Keratinocyte (primary cell): ENCODE measurements around the gene ILK. TPM values are rescaled to one million over a fixed set of nuclear protein-coding genes. Genes with fewer than 3 reads are reported as not detected.

Experiments
- DNase-seq: peaks from one replicate; pipeline ENCODE4 v3.0.0-alpha.2; 2011; ENCODE audit warnings: low read depth, missing footprints, low spot score
- FAIRE-seq: peaks from 2 replicates; lab custom pipeline; 2011; peaks lifted over from hg19 to GRCh38; lab: Jason Lieb, UNC
- H2AFZ ChIP-seq: 2 replicates; pipeline ENCODE4 v1.6.0; 2012; ENCODE audit warnings: low read length, control low read depth, inconsistent platforms; ENCODE audit not compliant: control insufficient read depth
- H3K27ac ChIP-seq: 2 replicates; pipeline ENCODE4 v1.5.1; 2011; ENCODE audit warnings: low read length; ENCODE audit not compliant: control insufficient read depth, insufficient read depth
- H3K27me3 ChIP-seq: 3 replicates; pipeline ENCODE4 v1.6.0; 2011; ENCODE audit warnings: low read length; ENCODE audit not compliant: control insufficient read depth, insufficient read depth; ENCODE audit errors: extremely low read depth
- H3K36me3 ChIP-seq, 2 experiments: 2 replicates in 1 of 2; 3 replicates in 1 of 2; pipeline ENCODE4 v1.5.1; 2011; ENCODE audit warnings: low read length in 2 of 2, mild to moderate bottlenecking in 1 of 2; ENCODE audit not compliant: control insufficient read depth in 2 of 2, insufficient read depth in 2 of 2; ENCODE audit errors: extremely low read depth in 1 of 2
- H3K4me1 ChIP-seq: 3 replicates; pipeline ENCODE4 v1.5.1; 2011; ENCODE audit warnings: low read length; ENCODE audit not compliant: control insufficient read depth, insufficient read depth; ENCODE audit errors: extremely low read depth
- H3K4me2 ChIP-seq: 3 replicates; pipeline ENCODE4 v1.6.0; 2011; ENCODE audit warnings: low read depth, low read length; ENCODE audit not compliant: control insufficient read depth, insufficient read depth; ENCODE audit errors: extremely low read depth
- H3K4me3 ChIP-seq, 3 experiments: fragments of 200-600 bp in 1 of 3; sonication (generic) in 1 of 3; 2 replicates in 2 of 3; 3 replicates in 1 of 3; pipeline ENCODE4 v1.5.1; 2011 to 2016; ENCODE audit warnings: low read length in 3 of 3, mild to moderate bottlenecking in 3 of 3, control low read depth in 2 of 3, inconsistent platforms in 1 of 3, low read depth in 1 of 3, mixed read lengths in 1 of 3, mixed run types in 1 of 3, moderate library complexity in 1 of 3; ENCODE audit not compliant: control insufficient read depth in 2 of 3, insufficient read depth in 2 of 3; ENCODE audit errors: extremely low read depth in 1 of 3
- H3K79me2 ChIP-seq: 2 replicates; pipeline ENCODE4 v1.6.0; 2012; ENCODE audit warnings: low read length; ENCODE audit not compliant: control insufficient read depth, insufficient read depth
- H3K9ac ChIP-seq: 3 replicates; pipeline ENCODE4 v1.6.0; 2011; ENCODE audit warnings: low read length; ENCODE audit not compliant: control insufficient read depth, insufficient read depth; ENCODE audit errors: extremely low read depth
- H3K9me1 ChIP-seq: 3 replicates; pipeline ENCODE4 v1.6.0; 2011; ENCODE audit warnings: low read length; ENCODE audit not compliant: control insufficient read depth, insufficient read depth; ENCODE audit errors: extremely low read depth
- H3K9me3 ChIP-seq: 2 replicates; pipeline ENCODE4 v1.5.1; 2012; ENCODE audit warnings: low read depth, low read length; ENCODE audit not compliant: control insufficient read depth
- H4K20me1 ChIP-seq: 3 replicates; pipeline ENCODE4 v1.6.0; 2011; ENCODE audit warnings: low read length; ENCODE audit not compliant: control insufficient read depth, insufficient read depth; ENCODE audit errors: extremely low read depth
- CTCF ChIP-seq, 3 experiments: IDR thresholded peaks in 1 of 3; conservative IDR thresholded peaks in 1 of 3; optimal IDR thresholded peaks in 1 of 3; 2 replicates in 2 of 3; 3 replicates in 1 of 3; pipeline versions ENCODE3 to v1.5.1; 2011; ENCODE audit warnings: low read length in 3 of 3, mild to moderate bottlenecking in 3 of 3, moderate library complexity in 2 of 3, control low read depth in 1 of 3, inconsistent platforms in 1 of 3; ENCODE audit not compliant: insufficient read depth in 2 of 3; ENCODE audit errors: extremely low read depth in 1 of 3
- EZH2 ChIP-seq: IDR thresholded peaks from one replicate; pipeline ENCODE4 v1.6.1; 2012; ENCODE audit warnings: inconsistent platforms, mild to moderate bottlenecking, low read length, moderate library complexity
- dilution Hi-C: fragments of 300-500 bp; cut with MboI; formaldehyde crosslinking; loops from one replicate; pipeline ENCODE4 v1.7.0; 2020; ENCODE audit warnings: low sequenced_read_pairs; ENCODE audit not compliant: extremely low pct_ligation_motif_present
- polyA plus RNA-seq, 5 experiments: library from polyadenylated mRNA; depleted of rRNA in 3 of 5; stranded (reverse) in 3 of 5; stranded (forward) in 1 of 5; unstranded in 1 of 5; fragments of >200 nt; gene quantifications; 1 replicate in 1 of 5; 2 replicates in 3 of 5; 3 replicates in 1 of 5; pipeline versions ENCODE4 v1.2.1 to v1.2.3, GENCODE V29; 2011 to 2012; ENCODE audit warnings: missing spikeins in 2 of 5, low read depth in 1 of 5, low replicate concordance in 1 of 5

The ILK gene
- polyA plus RNA-seq, 1 donor (not counting 4 experiments of a cell fraction or from before 2014, with no cell fraction given) = 117 TPM

- TF ChIP-seq EZH2 = no peak
- Histone ChIP-seq H2AFZ (no peak overlapping the region), H3K9me3 (no peaks in the 10 kb centered on the region), H3K9me1 (no peaks in the 10 kb centered on the region), H4K20me1 (no peaks in the 10 kb centered on the region), H3K4me2 (no peak overlapping the region), H3K9ac (no peak overlapping the region), H3K79me2 (no peaks in the 10 kb centered on the region), H3K4me1 (peaks cover 5% of the 10 kb centered on the region), H3K27me3 (no peaks in the 10 kb centered on the region), H3K4me3 (no peak overlapping the region), H3K36me3 (peaks cover 0 to 1% of the 10 kb centered on the region in 2 experiments), H3K27ac (no peak overlapping the region)
- no peak for FAIRE-seq
- no peak for DNase-seq
- dilution Hi-C loops = no loop called here
Observed at GRCh38 chr11:6565988-6566703, 37.4 kb upstream of the ILK start.

DNA sequence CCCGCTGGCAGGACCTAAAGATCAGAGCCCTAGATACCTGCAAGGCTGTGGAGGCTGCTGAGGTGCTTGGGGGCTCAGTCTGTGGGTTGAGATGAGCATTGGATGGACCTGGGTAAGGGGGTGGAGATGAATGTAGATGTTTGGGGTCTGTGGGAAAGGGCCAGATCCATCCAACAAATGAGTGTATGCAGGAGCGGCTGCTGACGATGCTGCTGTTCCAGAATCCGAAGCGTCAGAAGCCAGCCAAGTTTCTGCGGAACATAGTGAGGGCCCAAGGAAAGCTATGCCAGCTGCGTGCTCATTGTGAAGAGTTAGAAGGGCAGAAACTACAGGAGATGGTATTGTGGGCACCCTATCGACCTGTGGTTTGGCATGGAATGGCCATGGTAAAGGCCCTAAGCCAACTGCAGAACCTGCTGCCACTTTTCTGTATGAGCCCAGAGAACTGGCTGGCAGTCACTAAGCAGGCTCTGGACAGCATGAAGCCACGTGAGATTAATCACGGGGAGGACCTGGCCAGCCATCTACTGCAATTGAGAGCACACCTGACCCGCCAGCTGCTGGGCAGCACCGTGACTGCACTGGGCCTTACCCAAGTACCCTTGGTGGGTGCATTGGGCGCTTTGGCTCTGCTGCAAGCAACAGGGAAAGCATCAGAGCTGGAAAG, 36.7 kb upstream of the ILK start:
- H3K4me3 ChIP-seq = no peak overlapping the region
- H3K4me2 ChIP-seq = no peak overlapping the region
- H2AFZ ChIP-seq = no peak overlapping the region
- no peaks in the 10 kb centered on the region for H3K27me3 ChIP-seq
- no peaks in the 10 kb centered on the region for H3K79me2 ChIP-seq
- no peak overlapping the region for H3K27ac ChIP-seq
- peaks cover 5% of the 10 kb centered on the region for H3K4me1 ChIP-seq
- no peak overlapping the region for H3K9ac ChIP-seq
- no peaks in the 10 kb centered on the region for H3K9me1 ChIP-seq
- H3K36me3 ChIP-seq = peaks cover 0 to 1% of the 10 kb centered on the region in 2 experiments
- dilution Hi-C loops = no loop called here
- no peaks in the 10 kb centered on the region for H4K20me1 ChIP-seq
- FAIRE-seq (no peak), DNase-seq (no peak)
- no peaks in the 10 kb centered on the region for H3K9me3 ChIP-seq
- TF ChIP-seq CTCF (optimal IDR thresholded peaks at IDR 0.05 in 1 of 3, IDR thresholded peaks at IDR 0.05 in 1 of 3, conservative IDR thresholded peaks at IDR 0.05 in 1 of 3; ENCODE audit: extremely low read depth in 1 of 3, insufficient read depth in 2 of 3, low read length in 3 of 3) (no peak), EZH2 (no peak)
